GM12864 (cell line): ENCODE results near the gene EDNRA.
A peak's percentile ranks its signal among the peaks of the same experiment; 100 is the strongest.

Experiments used
- DNase-seq: peaks from one replicate; pipeline ENCODE4 v3.0.0-alpha.2; 2011; ENCODE audit warnings: low read depth
- H3K4me3 ChIP-seq: 2 replicates; pipeline ENCODE4 v1.5.1; 2011; ENCODE audit warnings: mild to moderate bottlenecking, low read depth, low read length, control low read depth
- CTCF ChIP-seq: IDR thresholded peaks from 2 replicates; pipeline ENCODE4 v1.5.1; 2011; ENCODE audit warnings: low read depth, mild to moderate bottlenecking, moderate library complexity, low read length, control low read depth, inconsistent platforms; ENCODE audit errors: missing control alignments

The EDNRA gene

DNA sequence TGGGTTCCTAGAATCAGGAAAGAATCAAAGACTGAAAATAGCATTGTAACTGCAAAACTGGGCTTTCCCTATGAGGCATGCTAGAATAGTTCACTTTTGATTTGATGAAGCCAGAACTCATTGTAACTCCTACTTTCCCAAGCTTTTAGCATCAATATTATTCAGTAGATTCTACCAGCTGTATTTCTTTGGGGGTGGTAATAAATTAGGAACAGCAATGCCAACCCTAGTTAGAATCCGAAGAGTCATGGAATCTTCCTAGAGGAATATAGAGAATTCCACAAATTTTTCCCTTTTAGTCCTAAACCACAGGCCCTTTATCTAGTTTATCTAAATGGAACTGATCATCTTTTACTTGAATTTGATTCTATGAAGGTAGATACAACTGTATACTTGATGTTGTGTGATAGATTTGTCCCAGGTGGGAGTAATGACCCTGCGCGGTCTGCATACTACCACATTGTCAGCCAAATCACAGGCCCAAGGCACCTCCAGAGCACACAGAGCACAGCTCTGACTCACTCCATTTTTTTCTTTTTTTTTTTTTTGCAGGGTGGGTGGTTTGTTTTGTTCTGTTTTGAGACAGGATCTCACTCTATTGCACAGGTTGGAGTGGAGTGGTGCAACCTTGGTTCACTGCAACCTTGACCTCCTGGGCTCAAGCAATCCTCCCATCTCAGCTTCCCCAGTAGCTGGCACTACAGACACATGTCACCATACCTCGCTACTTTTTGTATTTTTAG lies 66.6 kb downstream of the EDNRA start:
- no peak for DNase-seq
- H3K4me3 ChIP-seq = no peak overlapping the region
- TF ChIP-seq CTCF = no peak

GRCh38 chr4:147548256-147548655 lies 67.4 kb downstream of the EDNRA start:
- DNase-seq = no peak
- TF ChIP-seq CTCF = no peak
- H3K4me3 ChIP-seq = no peak overlapping the region

GRCh38 chr4:147550626-147551246 lies 69.8 kb downstream of the EDNRA start:
- H3K4me3 ChIP-seq = peak overlapping the region; percentile 13; the same call in 1 of the 2 replicates
- no peak for TF ChIP-seq CTCF
- DNase-seq = peak; percentile 57

DNA sequence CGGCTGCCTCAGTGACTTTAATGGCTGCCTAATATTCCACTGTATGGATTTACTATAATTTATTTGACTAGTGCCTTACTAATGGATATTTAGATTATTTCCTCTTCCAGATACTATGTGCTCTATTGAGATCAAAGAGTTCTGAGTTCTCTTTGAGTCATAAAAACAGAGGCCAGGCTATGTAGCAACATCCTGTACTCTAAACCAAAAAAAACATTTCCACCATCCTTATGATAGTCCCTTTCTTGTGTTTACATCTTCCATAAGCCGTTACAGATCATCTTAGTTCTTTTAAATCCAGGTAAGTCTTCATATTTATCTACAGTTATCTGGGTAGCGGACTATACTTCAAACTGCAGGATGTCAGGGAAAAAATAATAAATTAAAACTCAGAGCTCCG lies 79.7 kb downstream of the EDNRA start:
- H3K4me3 ChIP-seq = no peak overlapping the region
- TF ChIP-seq CTCF = no peak

DNA sequence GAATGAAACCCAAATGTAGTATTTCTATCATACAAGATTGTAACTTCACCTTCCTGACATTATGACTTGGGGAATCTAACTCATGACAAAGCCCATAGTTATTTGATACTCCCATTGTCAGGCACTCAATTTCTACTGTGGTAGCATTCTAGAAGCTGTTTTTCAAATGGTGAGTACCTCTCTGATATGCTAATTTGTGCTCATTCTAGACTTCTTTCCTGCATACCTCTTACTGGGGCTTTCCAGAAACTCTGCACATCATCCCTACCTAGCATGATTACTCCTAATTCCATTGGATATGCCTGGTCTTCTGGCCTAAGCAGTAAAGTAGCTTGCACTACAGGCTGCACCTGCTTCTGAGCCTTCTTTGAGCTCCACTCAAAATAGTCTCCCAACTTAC lies 85.9 kb downstream of the EDNRA start:
- TF ChIP-seq CTCF = no peak
- no peak overlapping the region for H3K4me3 ChIP-seq
- DNase-seq = no peak

More for the DNA sequence above, 79.7 kb downstream of the EDNRA start:
- no peak for DNase-seq

GRCh38 chr4:147567276-147567675 lies 86.4 kb downstream of the EDNRA start:
- no peak for TF ChIP-seq CTCF
- DNase-seq = no peak
- H3K4me3 ChIP-seq = no peak overlapping the region

DNA sequence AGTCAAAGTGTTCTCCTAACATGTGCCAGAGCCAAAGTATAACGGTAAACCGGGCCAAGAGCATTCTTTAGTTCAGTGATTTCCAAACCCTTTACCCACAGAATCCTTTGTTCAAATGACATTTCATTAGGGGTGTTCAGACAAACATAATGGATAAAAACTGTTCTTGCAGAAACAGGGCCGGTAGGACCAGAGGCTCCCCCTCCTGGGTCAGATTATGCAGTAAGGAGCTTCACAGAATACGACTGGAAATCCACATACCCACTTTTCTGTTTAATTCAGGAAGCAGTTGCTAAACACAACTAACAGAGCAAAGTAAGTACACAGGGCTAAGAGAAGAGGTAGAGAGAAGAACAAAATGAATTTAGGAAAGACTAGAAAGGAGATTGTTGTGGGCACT lies 89.7 kb downstream of the EDNRA start:
- no peak for DNase-seq
- no peak for TF ChIP-seq CTCF
- no peak overlapping the region for H3K4me3 ChIP-seq
